ENCODE measurements around the gene AFG1L. TPM values are rescaled to one million over a fixed set of nuclear protein-coding genes. Genes with fewer than 3 reads are reported as not detected.
"Not testable (repeated sequence)": the region's sequence is repeated elsewhere in the genome, so short reads cannot be mapped to it uniquely, and the experiment has no call there.

AFG1L gene
- polyA plus RNA-seq, 1 donor: 8.9 TPM

- DNase-seq: no peak
These were observed 55.7 kb downstream of the AFG1L start for GRCh38 chr6:108350528-108350927.

- DNase-seq: no peak
These were observed 59.0 kb downstream of the AFG1L start for GRCh38 chr6:108353853-108354252.

DNA sequence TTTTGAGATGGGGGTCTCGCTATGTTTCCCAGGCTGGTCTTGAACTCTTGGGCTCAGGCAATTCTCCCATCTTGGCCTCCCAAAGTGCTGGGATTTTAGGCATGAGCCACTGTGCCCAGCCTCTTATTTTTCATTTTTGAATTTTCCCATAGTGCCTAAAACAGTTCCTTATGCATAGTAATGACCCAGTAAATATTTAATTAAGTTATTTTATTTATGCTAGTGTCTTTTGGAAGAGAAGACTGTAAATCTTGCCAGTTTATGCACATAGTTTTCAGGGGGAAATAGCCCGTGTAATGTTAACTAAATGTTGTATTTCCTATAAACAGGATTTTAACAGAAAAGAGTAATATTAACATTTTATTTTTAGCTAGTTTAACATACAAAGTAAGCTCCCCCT, 60.3 kb downstream of the AFG1L start:
- DNase-seq: no peak

GRCh38 chr6:108355890-108356289, 61.0 kb downstream of the AFG1L start:
- DNase-seq: no peak

- no peak for DNase-seq
These were observed 65.3 kb downstream of the AFG1L start for GRCh38 chr6:108359901-108360882.

GRCh38 chr6:108360919-108361311, 66.1 kb downstream of the AFG1L start:
- DNase-seq: no peak

DNA sequence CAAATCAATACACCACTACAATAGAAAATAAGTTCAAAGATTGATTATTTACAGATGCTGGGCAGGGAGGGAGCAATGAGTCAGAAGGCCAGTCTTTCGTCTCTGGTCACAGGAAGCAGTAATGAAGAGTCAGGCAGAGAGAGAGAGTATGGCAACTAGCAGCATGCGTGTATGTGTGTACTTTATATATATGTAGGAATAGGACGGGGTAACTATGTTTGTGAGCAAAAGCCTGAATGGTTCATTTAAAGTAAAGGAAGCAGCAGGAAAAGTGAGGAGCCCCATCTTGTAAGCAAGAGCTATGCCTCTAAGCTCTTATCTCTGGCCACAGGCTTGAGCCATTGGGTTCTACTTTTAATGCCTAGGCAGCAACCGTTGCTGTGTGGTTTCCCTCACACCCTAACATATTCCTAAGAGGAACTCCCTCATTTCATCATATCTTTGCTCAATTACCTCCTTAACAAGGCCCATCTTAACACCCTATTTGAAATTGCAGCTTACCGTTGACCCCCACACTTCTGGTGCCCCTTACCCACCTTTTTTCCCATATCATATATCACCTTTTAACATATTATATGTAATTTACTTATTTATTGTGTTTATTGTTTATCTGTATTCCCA, 66.6 kb downstream of the AFG1L start:
- DNase-seq: no peak

DNA sequence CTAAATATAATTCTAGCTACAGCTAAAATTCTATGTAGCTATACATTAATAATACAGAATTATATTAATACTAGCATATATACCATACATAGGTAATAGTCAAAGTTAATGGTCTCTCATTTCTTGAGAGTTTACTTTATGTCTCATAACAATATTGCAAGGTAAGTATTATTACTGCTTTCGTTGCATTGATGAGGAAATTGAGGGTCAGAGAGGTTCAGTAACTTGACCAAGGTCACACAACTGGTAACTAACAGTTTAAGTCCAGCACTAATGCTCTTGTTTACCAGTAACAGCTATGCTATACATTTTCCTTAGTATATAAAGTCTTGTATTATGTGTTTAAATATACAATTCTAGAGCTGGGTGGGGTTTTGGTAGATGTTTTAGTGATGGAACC, 67.6 kb downstream of the AFG1L start:
- no peak for DNase-seq

DNA sequence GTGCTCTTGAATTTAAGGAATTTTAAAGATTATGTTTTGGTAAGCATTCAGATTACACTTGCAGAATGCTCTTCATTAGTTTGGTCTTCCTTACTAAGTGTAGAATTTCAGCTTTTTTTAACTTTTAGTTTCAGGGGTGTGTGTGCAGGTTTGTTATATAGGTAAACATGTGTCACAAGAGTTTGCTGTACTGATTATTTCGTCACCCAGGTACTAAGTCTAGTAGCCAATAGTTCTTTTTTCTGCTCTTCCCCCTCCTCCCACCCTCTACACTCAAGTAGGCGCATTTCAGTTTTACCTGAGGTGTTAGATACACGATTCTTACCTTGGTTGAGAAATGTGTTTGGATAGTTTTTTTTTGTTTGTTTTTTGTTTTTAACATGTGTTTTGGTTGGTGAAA, 68.3 kb downstream of the AFG1L start:
- DNase-seq: no peak

DNA sequence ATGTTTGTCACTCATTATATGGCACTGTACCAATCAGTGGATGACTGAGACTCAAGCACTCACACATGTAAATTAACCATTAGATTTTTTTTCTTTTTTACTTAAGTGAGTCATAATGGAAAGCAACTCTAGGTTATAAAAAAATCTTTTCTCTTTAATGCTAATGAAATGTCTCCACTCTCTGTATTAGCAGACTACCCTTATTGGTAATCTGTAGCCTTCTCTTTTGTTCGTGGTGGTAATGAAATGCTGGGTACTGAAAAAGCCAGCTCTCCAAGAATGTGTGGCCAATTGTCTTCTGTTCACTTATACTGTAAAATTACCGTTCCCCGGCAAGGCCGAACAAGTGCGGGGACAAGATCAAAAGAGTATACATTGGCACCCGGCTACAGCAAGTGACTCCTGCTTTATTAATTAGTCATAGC, 69.0 kb downstream of the AFG1L start:
- DNase-seq: no peak

- DNase-seq: no peak
These were observed 69.6 kb downstream of the AFG1L start for GRCh38 chr6:108364470-108364869.

- no peak for DNase-seq
These were observed 70.6 kb downstream of the AFG1L start for GRCh38 chr6:108365478-108365877.

- DNase-seq: no peak
These were observed 71.4 kb downstream of the AFG1L start for GRCh38 chr6:108366236-108366635.

- no peak for DNase-seq
These were observed 73.7 kb downstream of the AFG1L start for GRCh38 chr6:108368431-108369030.

- no peak for DNase-seq
These were observed 86.0 kb downstream of the AFG1L start for GRCh38 chr6:108380876-108381275.

DNA sequence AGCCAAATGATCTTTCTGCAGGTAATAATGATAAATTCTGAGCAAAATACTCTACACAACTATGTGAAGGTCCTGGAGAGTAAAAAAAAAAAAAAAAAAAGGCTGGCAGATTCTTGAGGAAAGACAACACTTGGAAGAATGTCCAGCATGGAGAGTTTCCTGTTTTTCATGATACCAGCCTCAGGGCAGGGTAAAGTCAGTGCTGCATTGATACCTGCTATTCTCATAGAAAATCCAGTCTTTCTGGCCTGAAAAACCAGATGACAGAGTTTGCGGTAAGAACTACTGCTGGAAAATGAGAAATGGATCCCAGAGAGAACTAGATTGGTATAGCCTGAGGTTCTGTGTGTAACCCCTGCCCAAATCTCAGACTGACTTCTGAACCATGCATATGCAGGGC, 89.1 kb downstream of the AFG1L start:
- DNase-seq: no peak

- not testable (repeated sequence) for DNase-seq
These were observed 94.3 kb downstream of the AFG1L start for GRCh38 chr6:108389190-108389589.

- no peak for DNase-seq
These were observed 100.4 kb downstream of the AFG1L start for GRCh38 chr6:108395297-108395696.

DNA sequence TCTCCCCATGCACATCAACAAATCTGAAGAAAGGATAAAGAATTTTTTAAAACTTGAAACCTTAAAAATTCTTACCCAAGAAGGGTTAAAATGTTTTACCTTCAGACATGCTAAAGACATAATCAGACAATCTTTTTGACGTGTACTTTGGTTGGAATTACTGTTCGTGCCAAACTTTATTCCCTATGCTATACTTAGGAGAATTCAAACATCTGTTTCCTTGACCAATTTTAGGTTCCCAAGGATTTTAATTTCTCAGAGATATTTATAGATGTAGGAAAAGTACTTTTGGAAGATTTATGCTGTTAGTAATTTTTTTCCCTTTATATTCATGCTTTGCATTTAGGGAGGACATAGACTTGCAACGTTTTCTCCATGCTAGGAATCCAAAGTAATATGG, 108.4 kb downstream of the AFG1L start:
- DNase-seq: no peak

DNA sequence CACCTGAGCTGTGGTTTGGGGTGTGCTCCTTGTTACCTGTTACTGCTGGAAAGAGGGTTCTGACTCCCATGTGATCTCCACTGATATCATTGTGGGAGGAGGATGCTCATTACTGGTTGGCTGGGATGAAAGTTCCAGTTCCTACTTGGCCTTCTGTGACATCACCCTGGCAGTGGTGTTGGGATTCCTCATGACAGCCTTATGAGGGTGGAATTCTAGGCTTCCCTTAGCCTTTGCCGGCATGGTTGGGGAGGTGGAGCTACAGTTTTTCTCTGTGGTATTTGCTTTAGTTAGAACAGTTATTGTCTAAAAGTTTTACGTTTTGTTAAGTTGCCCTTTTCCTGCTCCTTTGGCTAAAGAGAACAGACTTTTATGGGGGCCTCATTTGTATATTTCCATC, 112.1 kb downstream of the AFG1L start:
- no peak for DNase-seq

GRCh38 chr6:108407904-108408827, 113.3 kb downstream of the AFG1L start:
- no peak for DNase-seq

DNA sequence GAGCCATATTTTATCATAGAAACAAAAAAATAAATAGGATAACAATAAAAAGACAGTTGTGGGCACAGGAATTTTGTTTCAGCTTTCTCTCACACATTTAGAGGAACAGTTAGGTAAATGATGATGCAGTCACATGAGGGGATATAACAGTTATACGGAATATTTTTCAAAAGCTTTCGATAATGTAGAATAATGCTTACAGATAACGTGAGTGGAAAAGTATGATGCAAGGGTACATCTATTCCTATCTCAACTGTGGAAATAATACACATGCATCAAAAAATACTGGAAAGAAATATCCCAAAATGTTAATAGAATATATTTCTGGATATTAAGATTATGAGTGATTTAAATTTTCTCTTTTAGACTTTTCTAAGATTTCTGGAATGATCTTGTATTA, 114.0 kb downstream of the AFG1L start:
- no peak for DNase-seq
